K562 (cell line): ENCODE measurements around the gene GATC. TPM values are rescaled to one million over a fixed set of nuclear protein-coding genes. Genes with fewer than 3 reads are reported as not detected.

ENCODE experiments used
- ARHGAP35 ChIP-seq: fragments of 450-650 bp; IDR thresholded peaks from 2 replicates; pipeline ENCODE4 v1.6.1; 2018; ENCODE audit not compliant: partially characterized antibody
- BCLAF1 ChIP-seq, 2 experiments: fragments of 450-650 bp in 1 of 2; IDR thresholded peaks; 2 replicates each; pipeline ENCODE4 v1.6.1; 2011 to 2017; ENCODE audit warnings: low read depth in 2 of 2, antibody characterized with exemption in 1 of 2, borderline replicate concordance in 1 of 2, low read length in 1 of 2, mild to moderate bottlenecking in 1 of 2, mixed read lengths in 1 of 2; ENCODE audit not compliant: control insufficient read depth in 1 of 2
- CBX5 ChIP-seq: IDR thresholded peaks from 2 replicates; pipeline ENCODE4 v1.6.1; 2014; ENCODE audit warnings: low read depth, borderline replicate concordance
- CEBPB ChIP-seq: fragments of 450-650 bp; IDR thresholded peaks from 2 replicates; pipeline ENCODE4 v1.6.1; 2016; ENCODE audit warnings: missing genetic modification characterization, missing compliant biosample characterization
- CEBPZ ChIP-seq: fragments of 150-350 bp; IDR thresholded peaks from 2 replicates; pipeline ENCODE4 v1.6.1; 2014; ENCODE audit warnings: low read depth, mild to moderate bottlenecking, low read length, borderline replicate concordance
- CREM ChIP-seq: IDR thresholded peaks from 2 replicates; pipeline ENCODE4 v1.6.1; 2014; ENCODE audit warnings: antibody characterized with exemption, low read depth
- CSDE1 ChIP-seq, 2 experiments: fragments of 450-650 bp; IDR thresholded peaks; 2 replicates each; pipeline ENCODE4 v1.6.1; 2016; ENCODE audit warnings: mild to moderate bottlenecking in 1 of 2
- FOSL1 ChIP-seq: fragments of 200-800 bp; sonication (Bioruptor generic); conservative IDR thresholded peaks from 2 replicates; pipeline ENCODE4 v1.6.1; 2016; ENCODE audit warnings: missing genetic modification characterization, missing compliant biosample characterization
- FUS ChIP-seq: fragments of 200-400 bp; formaldehyde crosslinking; optimal IDR thresholded peaks from 2 replicates; pipeline ENCODE3; 2017; ENCODE audit warnings: low read depth, low read length
- KAT2B ChIP-seq: IDR thresholded peaks from one replicate; pipeline ENCODE4 v1.6.1; 2012; ENCODE audit warnings: low read depth, mild to moderate bottlenecking, control low read depth, inconsistent platforms, low read length, moderate library complexity
- MCM3 ChIP-seq: fragments of 450-650 bp; IDR thresholded peaks from 2 replicates; pipeline ENCODE4 v1.6.1; 2016
- PBX2 ChIP-seq, 2 experiments: IDR thresholded peaks in 1 of 2; conservative IDR thresholded peaks in 1 of 2; 2 replicates each; pipeline ENCODE4 v1.6.1; 2016; ENCODE audit warnings: low read depth in 2 of 2, mild to moderate bottlenecking in 1 of 2, missing compliant biosample characterization in 1 of 2, missing genetic modification characterization in 1 of 2, moderate library complexity in 1 of 2
- SMAD1 ChIP-seq: fragments of 150-350 bp; IDR thresholded peaks from 2 replicates; pipeline ENCODE4 v1.6.1; 2014; ENCODE audit warnings: low read length, low read depth; ENCODE audit not compliant: partially characterized antibody
- SPI1 ChIP-seq: IDR thresholded peaks from 2 replicates; pipeline ENCODE4 v1.6.1; 2011; ENCODE audit warnings: low read depth, low read length, control low read depth, borderline replicate concordance
- TBP ChIP-seq: optimal IDR thresholded peaks from 2 replicates; pipeline ENCODE3; 2011; ENCODE audit warnings: low read depth, low read length, improper control_type of control experiment
- TCFL5 ChIP-seq: fragments of 250-450 bp; sonication (Bioruptor Pico); conservative IDR thresholded peaks from 2 replicates; pipeline ENCODE4 v1.6.1; 2021; ENCODE audit warnings: mild to moderate bottlenecking, moderate library complexity, matching md5 sums
- U2AF2 ChIP-seq: fragments of 200-400 bp; formaldehyde crosslinking; optimal IDR thresholded peaks from 2 replicates; pipeline ENCODE3; 2017; ENCODE audit warnings: low read depth, mild to moderate bottlenecking, low read length
- ZC3H11A ChIP-seq: IDR thresholded peaks from 2 replicates; pipeline ENCODE4 v1.6.1; 2012; ENCODE audit warnings: low read depth, low read length, improper control_type of control experiment
- ZFP36 ChIP-seq: fragments of 150-350 bp; IDR thresholded peaks from 2 replicates; pipeline ENCODE4 v1.6.1; 2018; ENCODE audit warnings: low read length, low read depth; ENCODE audit not compliant: partially characterized antibody
- ZNF239 ChIP-seq: fragments of 250-450 bp; sonication (Bioruptor Pico); IDR thresholded peaks from 2 replicates; pipeline ENCODE4 v1.4.0; 2020; ENCODE audit warnings: mild to moderate bottlenecking
- polyA plus RNA-seq, 8 experiments: library from polyadenylated mRNA; depleted of rRNA in 4 of 8; stranded (reverse) in 5 of 8; unstranded in 3 of 8; fragments of >200 nt; fragmentation: Nextera tagmentation in 2 of 8; fragmentation: Illumina TruSeq in 1 of 8; extraction: Ambion mirVana in 2 of 8; extraction: Trizol in 1 of 8; gene quantifications; 2 replicates each; pipeline versions ENCODE4 v1.2.1 to v1.2.3, GENCODE V29; 2011 to 2014; ENCODE audit warnings: inconsistent platforms in 1 of 8, missing spikeins in 1 of 8
- total RNA-seq, 7 experiments: library from RNA; depleted of rRNA in 6 of 7; stranded (reverse); fragments of >200 nt in 6 of 7; fragmentation: Illumina TruSeq in 2 of 7; extraction: Trizol in 2 of 7; gene quantifications; 2 replicates each; pipeline versions ENCODE4 v1.2.1 to v1.2.3, GENCODE V29; 2011 to 2021; ENCODE audit warnings: low replicate concordance in 1 of 7

The GATC gene
- total and polyA plus RNA-seq, 9 of the 15 experiments (the other 6 are each of a cell fraction or from before 2014, with no cell fraction given), result 5.8 to 52.6 (median 28.2) TPM

- no peak for TF ChIP-seq CEBPZ
- TF ChIP-seq ZFP36, result no peak
- no peak for TF ChIP-seq CEBPB (tag)
- no peak for TF ChIP-seq ZNF239
- TF ChIP-seq FOSL1, result no peak
- no peak for TF ChIP-seq SMAD1
- TF ChIP-seq MCM3, result no peak
- TF ChIP-seq PBX2 (CRISPR knock-in tag; IDR thresholded peaks at IDR 0.05; ENCODE audit: low read depth), result no peak
- TF ChIP-seq PBX2 (tag; conservative IDR thresholded peaks at IDR 0.05; ENCODE audit: low read depth), result no peak
- 0 out of 2 replicates have a peak, but pooled peaks have one; percentile 9 for TF ChIP-seq CREM
- TF ChIP-seq CBX5, result no peak
- no peak for TF ChIP-seq TCFL5 (CRISPR knock-in tag)
- TF ChIP-seq SPI1, result peak; percentile 66; the same call in 1 of the 2 replicates
- no peak for TF ChIP-seq FUS
- no peak for TF ChIP-seq ZC3H11A
- TF ChIP-seq BCLAF1 (IDR thresholded peaks at IDR 0.05; ENCODE audit: borderline replicate concordance in 1 of 2, control insufficient read depth in 1 of 2, low read depth in 2 of 2, low read length in 1 of 2), result no peak
- TF ChIP-seq TBP, result no peak
- no peak for TF ChIP-seq ARHGAP35
- TF ChIP-seq CSDE1 (IDR thresholded peaks at IDR 0.05), result no peak
- TF ChIP-seq U2AF2, result no peak
- no peak for TF ChIP-seq KAT2B
Observed at GRCh38 chr12:120468821-120469449, 22.7 kb downstream of the GATC start (continued).
